ENCODE results near the gene CTCF. TPM values are rescaled to one million over a fixed set of nuclear protein-coding genes. Genes with fewer than 3 reads are reported as not detected.

Gene CTCF
- total RNA-seq, 1 donor from 2014 or later = 69.8 TPM

DNA sequence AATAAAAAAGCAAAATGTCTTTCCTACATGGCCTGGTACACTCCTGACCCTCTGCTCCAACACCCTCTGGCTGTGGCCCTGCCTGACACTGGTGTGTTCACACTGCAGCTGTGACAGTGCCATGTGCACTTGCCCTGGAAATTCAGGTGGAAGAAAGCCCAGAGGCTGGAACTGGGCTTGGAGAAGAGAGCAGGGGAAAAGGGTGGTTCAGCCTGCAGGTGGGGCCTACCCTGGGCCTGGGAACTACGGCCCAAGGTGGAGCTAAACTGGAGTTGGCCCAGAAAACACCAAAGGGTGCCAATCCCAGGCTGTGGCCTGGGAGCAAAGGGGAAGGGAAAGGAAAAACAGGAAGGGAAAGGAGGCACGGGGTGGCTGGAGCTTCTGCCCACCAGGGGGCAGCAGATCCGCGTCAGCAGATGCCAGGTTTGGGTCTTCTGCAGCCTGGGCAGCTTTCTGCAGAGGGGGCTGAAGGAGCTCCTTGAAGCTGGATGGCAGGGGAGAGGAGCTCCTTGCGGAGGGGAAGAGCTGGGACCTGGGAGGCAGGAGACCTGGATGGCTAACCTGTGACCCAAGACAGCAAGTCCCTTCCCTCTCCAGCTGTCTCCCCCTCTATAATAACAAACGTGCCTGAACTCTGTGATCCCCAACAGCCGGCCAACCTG lies 15.4 kb upstream of the CTCF start:
- TF ChIP-seq, protein P1, sequence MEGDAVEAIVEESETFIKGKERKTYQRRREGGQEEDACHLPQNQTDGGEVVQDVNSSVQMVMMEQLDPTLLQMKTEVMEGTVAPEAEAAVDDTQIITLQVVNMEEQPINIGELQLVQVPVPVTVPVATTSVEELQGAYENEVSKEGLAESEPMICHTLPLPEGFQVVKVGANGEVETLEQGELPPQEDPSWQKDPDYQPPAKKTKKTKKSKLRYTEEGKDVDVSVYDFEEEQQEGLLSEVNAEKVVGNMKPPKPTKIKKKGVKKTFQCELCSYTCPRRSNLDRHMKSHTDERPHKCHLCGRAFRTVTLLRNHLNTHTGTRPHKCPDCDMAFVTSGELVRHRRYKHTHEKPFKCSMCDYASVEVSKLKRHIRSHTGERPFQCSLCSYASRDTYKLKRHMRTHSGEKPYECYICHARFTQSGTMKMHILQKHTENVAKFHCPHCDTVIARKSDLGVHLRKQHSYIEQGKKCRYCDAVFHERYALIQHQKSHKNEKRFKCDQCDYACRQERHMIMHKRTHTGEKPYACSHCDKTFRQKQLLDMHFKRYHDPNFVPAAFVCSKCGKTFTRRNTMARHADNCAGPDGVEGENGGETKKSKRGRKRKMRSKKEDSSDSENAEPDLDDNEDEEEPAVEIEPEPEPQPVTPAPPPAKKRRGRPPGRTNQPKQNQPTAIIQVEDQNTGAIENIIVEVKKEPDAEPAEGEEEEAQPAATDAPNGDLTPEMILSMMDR (IDR thresholded peaks at IDR 0.05; ENCODE audit: unreplicated experiment) = peak; percentile 97
- no peaks in the 10 kb centered on the region for H3K4me1 Mint-ChIP-seq (ENCODE audit: low read depth)
- peak; percentile 74 for DNase-seq (ENCODE audit: low spot score, unreplicated experiment)
- H3K27me3 Mint-ChIP-seq = no peaks in the 10 kb centered on the region
- H3K9me3 Mint-ChIP-seq (ENCODE audit: low read depth) = no peaks in the 10 kb centered on the region
- peaks cover 3% of the 10 kb centered on the region for H3K36me3 Mint-ChIP-seq (ENCODE audit: insufficient read depth)
- no peak overlapping the region for H3K27ac Mint-ChIP-seq
- no peak overlapping the region for H3K4me3 Mint-ChIP-seq (ENCODE audit: low read depth)

DNA sequence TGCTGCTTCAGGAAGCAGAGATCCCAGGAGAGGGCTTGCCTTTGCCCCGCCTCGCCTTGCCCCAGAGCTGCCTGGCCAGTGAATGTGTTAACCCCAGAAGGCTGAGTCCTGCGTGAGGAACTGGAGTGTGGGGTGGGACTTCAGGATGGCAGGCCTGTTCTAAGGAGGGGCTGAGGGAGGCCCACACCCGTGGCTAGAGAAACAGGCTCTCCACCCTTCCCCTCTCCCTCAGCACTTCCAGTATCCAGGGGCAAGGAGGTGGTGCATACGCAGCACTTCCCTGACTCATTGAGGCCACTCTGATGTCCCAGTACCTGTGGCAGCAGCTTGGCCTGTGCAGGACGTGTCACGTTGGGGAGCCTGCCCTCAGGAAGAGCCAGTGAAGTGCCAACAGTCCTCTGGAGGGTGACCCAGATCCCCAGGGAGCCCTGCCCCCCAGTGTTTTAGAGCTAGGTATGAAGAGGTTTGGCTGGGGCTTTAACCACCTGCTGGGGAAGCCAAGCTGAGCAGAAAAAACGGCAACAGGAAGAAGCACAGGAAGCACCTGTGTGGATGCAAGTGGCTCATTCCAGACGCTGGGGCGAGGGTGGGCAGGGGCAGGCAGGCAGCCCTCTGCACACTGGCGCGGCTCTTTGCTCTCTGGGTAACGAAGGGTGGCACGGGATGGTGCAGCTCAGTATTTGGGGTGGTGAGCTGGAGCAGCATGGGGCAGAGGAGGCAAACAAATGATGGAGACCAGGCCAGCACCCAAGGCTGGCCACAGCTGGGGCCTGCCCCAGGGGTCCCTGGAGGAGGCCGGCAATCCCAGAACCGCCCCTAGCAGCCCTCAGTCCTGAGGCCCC lies 14.7 kb upstream of the CTCF start:
- Mint-ChIP-seq H3K27ac (no peak overlapping the region), H3K9me3 (ENCODE audit: low read depth) (no peaks in the 10 kb centered on the region), H3K4me1 (ENCODE audit: low read depth) (no peaks in the 10 kb centered on the region), H3K36me3 (ENCODE audit: insufficient read depth) (no peaks in the 10 kb centered on the region), H3K4me3 (ENCODE audit: low read depth) (no peak overlapping the region), H3K27me3 (no peaks in the 10 kb centered on the region)
- no peak for DNase-seq (ENCODE audit: low spot score, unreplicated experiment)
- TF ChIP-seq, protein P1 (IDR thresholded peaks at IDR 0.05; ENCODE audit: unreplicated experiment) = no peak

DNA sequence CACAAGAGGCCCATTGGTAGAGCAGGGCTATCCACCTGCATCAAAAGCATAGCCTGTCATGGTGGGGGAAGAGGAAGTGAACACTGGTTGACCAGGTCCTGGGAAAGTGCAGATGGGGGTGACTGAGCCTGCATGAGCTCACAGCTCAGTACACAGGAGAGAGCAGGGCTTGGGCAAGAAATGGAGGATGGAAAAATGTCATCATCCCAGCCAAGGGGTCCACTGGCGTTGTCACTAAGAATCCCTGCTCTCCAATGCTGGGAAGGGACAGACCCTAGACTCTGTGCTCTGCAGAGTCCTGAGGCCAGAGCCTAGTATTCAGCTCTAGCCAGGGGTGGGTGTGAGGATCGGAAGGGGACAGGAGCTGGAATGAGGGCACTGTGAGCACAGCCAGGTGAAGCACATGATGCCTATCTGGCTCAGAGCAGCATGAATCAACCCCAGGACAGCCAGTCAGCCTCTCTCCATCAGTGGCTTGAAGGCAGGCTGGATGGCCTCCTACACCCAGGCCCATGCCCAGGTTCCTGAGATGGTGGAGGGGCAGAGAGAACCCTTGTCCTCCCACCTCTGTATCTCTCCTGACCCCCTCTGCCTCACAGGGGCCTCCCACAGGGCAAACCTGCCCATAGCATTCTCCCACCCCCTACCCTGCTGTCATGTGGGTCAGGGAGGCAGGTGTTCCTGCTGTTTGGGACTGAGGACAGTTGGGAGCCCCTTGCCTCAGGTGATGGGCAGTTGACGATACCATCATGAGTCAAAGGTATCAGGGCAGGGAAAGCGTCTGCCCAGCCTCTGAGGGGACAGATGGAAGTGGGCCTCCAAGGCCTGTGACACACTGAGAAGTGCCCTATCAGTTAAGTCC lies 13.8 kb upstream of the CTCF start:
- Mint-ChIP-seq H3K27me3 (no peaks in the 10 kb centered on the region), H3K27ac (no peak overlapping the region), H3K4me1 (ENCODE audit: low read depth) (no peaks in the 10 kb centered on the region), H3K9me3 (ENCODE audit: low read depth) (no peaks in the 10 kb centered on the region), H3K36me3 (ENCODE audit: insufficient read depth) (no peaks in the 10 kb centered on the region), H3K4me3 (ENCODE audit: low read depth) (no peak overlapping the region)
- TF ChIP-seq, protein P1 (IDR thresholded peaks at IDR 0.05; ENCODE audit: unreplicated experiment) = no peak
- DNase-seq (ENCODE audit: low spot score, unreplicated experiment) = no peak

DNA sequence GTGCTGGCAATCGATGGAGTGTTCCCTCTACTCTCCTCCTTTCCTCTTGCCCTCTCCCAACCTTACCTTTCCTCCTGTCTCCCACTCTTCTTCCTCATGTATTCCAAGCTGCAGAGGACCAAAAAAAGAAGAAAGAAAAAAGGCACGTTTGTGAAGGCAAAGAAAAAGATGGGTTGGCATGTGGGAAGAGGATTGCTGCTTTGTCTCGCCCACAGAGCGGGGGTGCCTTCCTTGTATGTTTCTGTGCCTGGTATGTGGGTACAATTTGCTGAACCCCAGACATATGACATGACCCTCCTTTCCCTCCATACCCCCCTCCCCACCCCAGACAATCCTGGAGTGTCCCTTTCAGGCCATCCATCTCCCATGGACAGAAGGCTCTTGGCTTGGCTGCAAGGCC lies 13.1 kb upstream of the CTCF start:
- H3K36me3 Mint-ChIP-seq (ENCODE audit: insufficient read depth) = no peaks in the 10 kb centered on the region
- TF ChIP-seq, protein P1 (IDR thresholded peaks at IDR 0.05; ENCODE audit: unreplicated experiment) = no peak
- H3K9me3 Mint-ChIP-seq (ENCODE audit: low read depth) = no peaks in the 10 kb centered on the region
- H3K27ac Mint-ChIP-seq = no peak overlapping the region
- no peaks in the 10 kb centered on the region for H3K4me1 Mint-ChIP-seq (ENCODE audit: low read depth)
- no peak overlapping the region for H3K4me3 Mint-ChIP-seq (ENCODE audit: low read depth)
- no peaks in the 10 kb centered on the region for H3K27me3 Mint-ChIP-seq
- no peak for DNase-seq (ENCODE audit: low spot score, unreplicated experiment)

DNA sequence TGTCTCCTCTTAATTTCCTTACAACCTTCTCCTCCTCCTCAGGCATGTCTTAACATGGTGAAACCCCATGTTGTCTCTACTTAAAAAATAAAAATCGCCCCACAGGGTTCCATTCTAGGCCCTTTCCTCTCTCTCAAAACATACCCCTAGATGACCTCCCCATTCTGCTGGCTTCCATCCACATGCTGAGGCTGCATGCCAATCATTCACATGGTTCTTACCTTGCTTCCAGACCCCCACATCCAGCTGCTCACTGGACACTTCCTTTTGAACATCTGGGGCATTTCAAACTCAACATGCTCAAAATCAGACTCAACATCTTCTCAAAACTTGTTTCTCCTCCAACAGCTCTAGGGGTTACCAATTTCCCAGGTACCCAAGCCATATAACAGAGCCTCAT lies 12.4 kb upstream of the CTCF start:
- Mint-ChIP-seq H3K27ac (no peak overlapping the region), H3K9me3 (ENCODE audit: low read depth) (no peaks in the 10 kb centered on the region), H3K27me3 (no peaks in the 10 kb centered on the region), H3K36me3 (ENCODE audit: insufficient read depth) (no peaks in the 10 kb centered on the region), H3K4me1 (ENCODE audit: low read depth) (no peaks in the 10 kb centered on the region), H3K4me3 (ENCODE audit: low read depth) (no peak overlapping the region)
- TF ChIP-seq, protein P1 (IDR thresholded peaks at IDR 0.05; ENCODE audit: unreplicated experiment) = no peak
- DNase-seq (ENCODE audit: low spot score, unreplicated experiment) = no peak

Data from progenitor cell of endocrine pancreas (in vitro differentiated cells).